OCI-LY3 (cell line): ENCODE measurements around the gene ZDHHC14.

Source experiments
- CTCF ChIP-seq: fragments of 200-600, 300-600 bp; sonication (generic); IDR thresholded peaks from 2 replicates; pipeline ENCODE4 v1.5.1; 2014; ENCODE audit warnings: antibody characterized with exemption, low read length, low read depth
- EZH2phosphoT487 ChIP-seq: fragments of 200-600 bp; shearing (Covaris generic); IDR thresholded peaks from 2 replicates; pipeline ENCODE4 v1.6.1; 2018; ENCODE audit warnings: antibody characterized with exemption, mixed run types, low read depth

DNA sequence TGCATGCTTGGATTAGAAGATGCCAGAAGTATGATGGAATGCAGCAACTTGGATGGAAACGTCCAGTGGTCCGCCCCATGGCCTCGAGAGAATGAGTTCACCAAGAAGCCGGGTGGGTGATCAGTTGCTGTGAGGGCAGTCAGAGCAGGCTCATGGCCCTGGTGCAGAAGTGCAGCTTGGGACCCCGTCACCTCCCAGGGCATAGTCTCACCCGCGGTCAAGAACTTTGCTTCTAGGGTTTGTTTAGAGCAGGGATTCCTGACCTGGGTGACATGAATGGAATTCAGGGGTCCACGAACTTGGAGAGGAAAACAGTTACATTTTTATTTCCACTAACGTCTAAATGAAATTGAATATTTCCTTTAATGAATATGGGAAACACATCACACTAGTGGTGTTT lies 225.5 kb downstream of the ZDHHC14 start:
- TF ChIP-seq CTCF (no peak), EZH2phosphoT487 (no peak)
